ENCODE data around the gene PTPRN2.
"Not testable (repeated sequence)": the region's sequence is repeated elsewhere in the genome, so short reads cannot be mapped to it uniquely, and the experiment has no call there.

Gene PTPRN2

GRCh38 chr7:158300427-158300826 lies 287.2 kb downstream of the PTPRN2 start:
- Mint-ChIP-seq H3K36me3 (ENCODE audit: low read depth) (no peaks in the 10 kb centered on the region), H3K4me3 (no peak overlapping the region), H3K27me3 (ENCODE audit: low read depth, poor library complexity) (peaks cover 12% of the 10 kb centered on the region), H3K9me3 (peaks cover 25% of the 10 kb centered on the region), H3K4me1 (no peaks in the 10 kb centered on the region), H3K27ac (no peak overlapping the region)
- no peak for DNase-seq
- no peak for TF ChIP-seq CTCF (IDR thresholded peaks at IDR 0.05)

GRCh38 chr7:158299607-158300006 lies 288.0 kb downstream of the PTPRN2 start:
- H3K27ac Mint-ChIP-seq = no peak overlapping the region
- no peaks in the 10 kb centered on the region for H3K4me1 Mint-ChIP-seq
- H3K27me3 Mint-ChIP-seq (ENCODE audit: low read depth, poor library complexity) = peaks cover 8% of the 10 kb centered on the region
- H3K9me3 Mint-ChIP-seq = peaks cover 26% of the 10 kb centered on the region
- no peak for TF ChIP-seq CTCF (IDR thresholded peaks at IDR 0.05)
- no peak overlapping the region for H3K4me3 Mint-ChIP-seq
- no peaks in the 10 kb centered on the region for H3K36me3 Mint-ChIP-seq (ENCODE audit: low read depth)
- no peak for DNase-seq

GRCh38 chr7:158296798-158297104 lies 290.9 kb downstream of the PTPRN2 start:
- DNase-seq = no peak
- H3K27me3 Mint-ChIP-seq (ENCODE audit: low read depth, poor library complexity) = peaks cover 8% of the 10 kb centered on the region
- no peaks in the 10 kb centered on the region for H3K36me3 Mint-ChIP-seq (ENCODE audit: low read depth)
- H3K4me1 Mint-ChIP-seq = no peaks in the 10 kb centered on the region
- H3K4me3 Mint-ChIP-seq = no peak overlapping the region
- H3K9me3 Mint-ChIP-seq = peaks cover 35% of the 10 kb centered on the region
- no peak overlapping the region for H3K27ac Mint-ChIP-seq
- TF ChIP-seq CTCF (IDR thresholded peaks at IDR 0.05) = no peak

- Mint-ChIP-seq H3K4me3 (no peak overlapping the region), H3K27ac (no peak overlapping the region), H3K9me3 (peaks cover 35% of the 10 kb centered on the region), H3K36me3 (ENCODE audit: low read depth) (no peaks in the 10 kb centered on the region), H3K27me3 (ENCODE audit: low read depth, poor library complexity) (peaks cover 8% of the 10 kb centered on the region), H3K4me1 (no peaks in the 10 kb centered on the region)
- no peak for TF ChIP-seq CTCF (IDR thresholded peaks at IDR 0.05)
- no peak for DNase-seq
Observed at GRCh38 chr7:158295966-158296797, 291.4 kb downstream of the PTPRN2 start.

- not testable (repeated sequence) for H3K4me1 Mint-ChIP-seq; H3K27me3 Mint-ChIP-seq (ENCODE audit: low read depth, poor library complexity); H3K4me3 Mint-ChIP-seq; DNase-seq; H3K27ac Mint-ChIP-seq; H3K36me3 Mint-ChIP-seq (ENCODE audit: low read depth)
- H3K9me3 Mint-ChIP-seq = peaks cover 44% of the 10 kb centered on the region
Observed at GRCh38 chr7:158294468-158295215, 293.0 kb downstream of the PTPRN2 start.

GRCh38 chr7:158292948-158293347 lies 294.7 kb downstream of the PTPRN2 start:
- H3K27ac Mint-ChIP-seq = no peak overlapping the region
- H3K4me3 Mint-ChIP-seq = no peak overlapping the region
- peaks cover 61% of the 10 kb centered on the region for H3K9me3 Mint-ChIP-seq
- DNase-seq = no peak
- TF ChIP-seq CTCF (IDR thresholded peaks at IDR 0.05) = no peak
- peaks cover 9% of the 10 kb centered on the region for H3K27me3 Mint-ChIP-seq (ENCODE audit: low read depth, poor library complexity)
- H3K36me3 Mint-ChIP-seq (ENCODE audit: low read depth) = peaks cover 10% of the 10 kb centered on the region
- H3K4me1 Mint-ChIP-seq = no peaks in the 10 kb centered on the region

Data from nephron progenitor cell (in vitro differentiated cells).